DND-41 (cell line): ENCODE data around the gene INA.

Experiments
- ATAC-seq: fragments of 200-7000 bp; cut with Tn5 transposase; 3 replicates; pipeline ENCODE4 v1.9.1; 2021; ENCODE audit warnings: low read depth; ENCODE audit not compliant: insufficient read depth
- DNase-seq: peaks from one replicate; pipeline ENCODE4 v3.0.0-alpha.2; 2020
- H2AFZ ChIP-seq: 2 replicates; pipeline ENCODE4 v1.6.0; 2012; ENCODE audit warnings: low read depth, low read length
- H3K27ac ChIP-seq: 2 replicates; pipeline ENCODE4 v1.5.1; 2012; ENCODE audit warnings: low read length, inconsistent platforms
- H3K27me3 ChIP-seq: fragments of 200-600 bp; sonication (generic); 2 replicates; pipeline ENCODE4 v1.6.0; 2012; ENCODE audit warnings: low read length, mild to moderate bottlenecking, inconsistent platforms; ENCODE audit not compliant: insufficient read depth, poor library complexity
- H3K36me3 ChIP-seq: 2 replicates; pipeline ENCODE4 v1.5.1; 2012; ENCODE audit warnings: low read length, inconsistent platforms; ENCODE audit not compliant: insufficient read depth
- H3K4me1 ChIP-seq: 2 replicates; pipeline ENCODE4 v1.5.1; 2012; ENCODE audit warnings: mild to moderate bottlenecking, low read length; ENCODE audit not compliant: insufficient read depth
- H3K4me2 ChIP-seq: 2 replicates; pipeline ENCODE4 v1.6.0; 2012; ENCODE audit warnings: mild to moderate bottlenecking, moderate library complexity, low read length, inconsistent platforms; ENCODE audit not compliant: insufficient read depth
- H3K4me3 ChIP-seq, 2 experiments: fragments of 200-600 bp in 1 of 2; shearing (Covaris generic) in 1 of 2; 2 replicates each; pipeline ENCODE4 v1.5.1; 2012 to 2016; ENCODE audit warnings: inconsistent platforms in 2 of 2, low read length in 2 of 2, mild to moderate bottlenecking in 2 of 2, low read depth in 1 of 2, moderate library complexity in 1 of 2
- H3K79me2 ChIP-seq: 2 replicates; pipeline ENCODE4 v1.6.0; 2012; ENCODE audit warnings: low read length, inconsistent platforms; ENCODE audit not compliant: insufficient read depth
- H3K9ac ChIP-seq: 2 replicates; pipeline ENCODE4 v1.6.0; 2012; ENCODE audit warnings: low read depth, mild to moderate bottlenecking, inconsistent platforms, low read length, moderate library complexity
- H3K9me3 ChIP-seq: 2 replicates; pipeline ENCODE4 v1.5.1; 2012; ENCODE audit warnings: low read length, moderate library complexity, mild to moderate bottlenecking, inconsistent platforms; ENCODE audit not compliant: insufficient read depth, severe bottlenecking
- H4K20me1 ChIP-seq: 2 replicates; pipeline ENCODE4 v1.6.0; 2012; ENCODE audit warnings: low read length; ENCODE audit not compliant: insufficient read depth
- CTCF ChIP-seq: IDR thresholded peaks from 2 replicates; pipeline ENCODE4 v1.5.1; 2012; ENCODE audit warnings: borderline replicate concordance, low read length, moderate library complexity, mild to moderate bottlenecking; ENCODE audit not compliant: poor library complexity, severe bottlenecking; ENCODE audit errors: extremely low read depth
- EZH2 ChIP-seq: IDR thresholded peaks from 3 replicates; pipeline ENCODE4 v1.6.1; 2012; ENCODE audit warnings: borderline replicate concordance, low read depth, mild to moderate bottlenecking, moderate library complexity, low read length, inconsistent platforms; ENCODE audit not compliant: severe bottlenecking

The INA gene

DNA sequence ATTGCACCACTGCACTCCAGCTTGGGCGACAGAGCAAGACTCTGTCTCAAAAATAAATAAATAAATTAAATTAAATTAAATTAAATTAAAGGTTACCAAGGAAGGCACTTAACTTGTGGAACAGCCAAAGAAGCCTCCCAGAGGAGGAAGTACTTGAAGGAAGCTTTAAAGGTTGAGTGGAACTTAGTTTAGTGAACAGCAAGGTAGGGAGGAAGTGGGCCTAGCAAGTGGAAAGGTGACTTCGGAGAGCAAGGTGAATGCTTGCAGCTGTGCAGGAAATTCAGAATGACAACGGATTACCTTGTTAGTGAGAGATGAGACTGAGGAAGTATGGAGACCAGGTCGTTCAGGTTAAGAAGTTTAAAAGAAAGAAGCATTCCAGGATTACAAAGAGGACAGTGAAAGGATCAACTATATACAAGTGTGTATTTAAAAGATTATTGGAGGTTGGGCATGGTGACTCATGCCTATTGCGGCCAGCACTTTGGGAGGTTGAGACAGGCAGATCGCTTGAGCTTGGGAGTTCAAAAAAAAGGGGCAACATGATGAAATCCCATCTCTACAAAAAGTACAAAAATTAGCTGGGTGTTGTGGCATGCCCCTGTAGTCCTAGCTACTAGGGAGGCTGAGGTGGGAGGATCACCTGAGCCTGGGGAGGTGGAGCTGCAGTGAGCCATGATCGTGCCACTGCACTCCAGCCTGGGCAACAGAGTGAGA lies 44.0 kb upstream of the INA start:
- Histone ChIP-seq H3K4me2 (no peak overlapping the region), H3K27me3 (no peaks in the 10 kb centered on the region), H3K4me1 (no peaks in the 10 kb centered on the region), H3K9me3 (no peaks in the 10 kb centered on the region), H3K36me3 (no peaks in the 10 kb centered on the region), H3K4me3 (no peak overlapping the region), H2AFZ (no peak overlapping the region), H3K79me2 (no peaks in the 10 kb centered on the region), H4K20me1 (no peaks in the 10 kb centered on the region), H3K27ac (no peak overlapping the region), H3K9ac (no peak overlapping the region)
- DNase-seq (no peak), ATAC-seq (no peak)
- TF ChIP-seq CTCF (no peak), EZH2 (no peak)

GRCh38 chr10:103235775-103236174 lies 41.2 kb upstream of the INA start:
- Histone ChIP-seq H3K4me3 (no peak overlapping the region), H2AFZ (no peak overlapping the region), H3K9me3 (no peaks in the 10 kb centered on the region), H3K9ac (no peak overlapping the region), H3K4me1 (no peaks in the 10 kb centered on the region), H4K20me1 (no peaks in the 10 kb centered on the region), H3K79me2 (no peaks in the 10 kb centered on the region), H3K4me2 (no peak overlapping the region), H3K36me3 (no peaks in the 10 kb centered on the region), H3K27ac (no peak overlapping the region), H3K27me3 (no peaks in the 10 kb centered on the region)
- no peak for DNase-seq
- TF ChIP-seq CTCF = no peak
- TF ChIP-seq EZH2 = no peak
- no peak for ATAC-seq

DNA sequence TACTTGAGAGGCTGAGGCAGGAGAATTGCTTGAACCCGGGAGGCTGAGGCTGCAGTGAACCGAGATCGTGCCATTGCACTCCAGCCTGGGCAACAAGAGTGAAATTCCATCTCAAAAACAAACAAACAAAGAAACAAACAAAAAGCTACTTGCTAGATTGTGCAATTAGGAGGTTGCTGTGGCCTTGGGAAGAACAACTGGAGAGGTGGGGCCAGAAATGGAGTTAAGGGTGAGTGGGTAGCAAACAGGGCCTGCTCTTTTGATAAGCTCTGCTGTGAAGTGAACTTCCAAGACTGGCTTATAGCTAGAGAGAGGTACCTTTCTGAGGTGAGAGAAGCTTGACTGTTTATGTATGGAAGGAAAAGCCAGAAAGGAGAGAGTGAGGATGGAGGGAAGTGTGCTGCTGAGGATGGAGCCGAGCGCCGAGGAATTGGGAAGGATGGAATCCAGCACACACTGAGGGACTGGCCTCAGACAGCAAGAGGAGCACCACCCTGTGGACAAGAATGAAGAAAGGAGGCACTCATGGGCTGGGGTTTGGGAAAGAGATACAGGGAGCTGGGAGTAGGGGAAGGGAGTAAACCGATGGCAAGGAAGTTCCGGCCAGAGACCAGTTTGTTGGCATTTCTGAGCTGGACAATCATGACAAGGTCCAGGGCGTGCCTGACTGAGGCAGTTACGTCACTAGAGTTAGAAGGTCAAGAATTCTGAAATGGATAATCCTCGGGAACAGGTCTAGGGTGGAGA lies 38.3 kb upstream of the INA start:
- Histone ChIP-seq H3K9me3 (no peaks in the 10 kb centered on the region), H3K4me3 (no peak overlapping the region), H2AFZ (no peak overlapping the region), H3K4me1 (peaks cover 7% of the 10 kb centered on the region; the same call in 1 of the 2 replicates), H3K36me3 (no peaks in the 10 kb centered on the region), H3K27me3 (no peaks in the 10 kb centered on the region), H3K79me2 (no peaks in the 10 kb centered on the region), H3K27ac (no peak overlapping the region), H4K20me1 (no peaks in the 10 kb centered on the region), H3K4me2 (no peak overlapping the region), H3K9ac (no peak overlapping the region)
- ATAC-seq (no peak), DNase-seq (no peak)
- TF ChIP-seq EZH2 (no peak), CTCF (peak; percentile 23)
